Endodermal cell (in vitro differentiated cells): ENCODE measurements around the gene CAMK2D. TPM values are rescaled to one million over a fixed set of nuclear protein-coding genes. Genes with fewer than 3 reads are reported as not detected.

Experiments used
- DNase-seq: peaks from one replicate; pipeline ENCODE4 v3.0.0-alpha.2; 2017
- H3K27ac ChIP-seq: 2 replicates; pipeline ENCODE4 v1.5.1; 2013; ENCODE audit warnings: mild to moderate bottlenecking, low read depth, low read length, moderate library complexity
- H3K27me3 ChIP-seq: 2 replicates; pipeline ENCODE4 v1.6.1; 2013; ENCODE audit warnings: mild to moderate bottlenecking, low read length, moderate library complexity; ENCODE audit not compliant: insufficient read depth, control insufficient read depth, poor library complexity, severe bottlenecking
- H3K36me3 ChIP-seq: 2 replicates; pipeline ENCODE4 v1.7.0; 2013; ENCODE audit warnings: mild to moderate bottlenecking, low read length, moderate library complexity; ENCODE audit not compliant: control insufficient read depth, insufficient read depth
- H3K4me1 ChIP-seq: one replicate; pipeline ENCODE4 v1.7.0; 2013; ENCODE audit warnings: low read length; ENCODE audit not compliant: control insufficient read depth, insufficient read depth
- H3K4me3 ChIP-seq: 2 replicates; pipeline ENCODE4 v1.5.1; 2013; ENCODE audit warnings: mild to moderate bottlenecking, low read length, moderate library complexity
- H3K9ac ChIP-seq: 2 replicates; pipeline ENCODE4 v1.6.1; 2013; ENCODE audit warnings: mild to moderate bottlenecking, low read length, moderate library complexity; ENCODE audit not compliant: poor library complexity, severe bottlenecking; ENCODE audit errors: extremely low read depth
- H3K9me3 ChIP-seq: 2 replicates; pipeline ENCODE4 v1.6.1; 2013; ENCODE audit warnings: mild to moderate bottlenecking, low read length, moderate library complexity; ENCODE audit not compliant: control insufficient read depth
- H3K27ac Mint-ChIP-seq: 2 replicates; pipeline ENCODE4 v1.8.0; 2020; ENCODE audit warnings: mixed read lengths
- H3K27me3 Mint-ChIP-seq: 2 replicates; pipeline ENCODE4 v1.8.0; 2021; ENCODE audit warnings: mild to moderate bottlenecking, mixed read lengths; ENCODE audit not compliant: insufficient read depth
- H3K36me3 Mint-ChIP-seq: 2 replicates; pipeline ENCODE4 v1.8.0; 2020; ENCODE audit warnings: low read depth, mixed read lengths
- H3K4me1 Mint-ChIP-seq: 2 replicates; pipeline ENCODE4 v1.8.0; 2020; ENCODE audit warnings: mixed read lengths
- H3K4me3 Mint-ChIP-seq: 2 replicates; pipeline ENCODE4 v1.8.0; 2020; ENCODE audit warnings: mild to moderate bottlenecking, moderate library complexity, mixed read lengths
- H3K9me3 Mint-ChIP-seq: 2 replicates; pipeline ENCODE4 v1.8.0; 2020; ENCODE audit warnings: mild to moderate bottlenecking, mixed read lengths
- CTCF ChIP-seq: fragments of 200-600 bp; sonication (generic); conservative IDR thresholded peaks from 2 replicates; pipeline ENCODE4 v1.5.0; 2021; ENCODE audit warnings: antibody characterized with exemption, mild to moderate bottlenecking
- WGBS, 2 experiments: methylation state at CpG; one replicate each; pipeline versions ENCODE4 v1.1.5 to v1.1.7; 2013; ENCODE audit warnings: missing lambda C conversion rate in 2 of 2, mixed read lengths in 1 of 2; ENCODE audit not compliant: insufficient coverage in 1 of 2, insufficient read length in 1 of 2; 5-methylcytosine and 5-hydroxymethylcytosine counted together
- total RNA-seq, 2 donors: library from RNA; stranded (reverse); fragmentation: NEBNext Ultra II Directional in 1 of 2; extraction: Animal tissue kit (Norgen Biotek cat#: 25700) in 1 of 2; gene quantifications; 2 replicates in 1 of 2; 3 replicates in 1 of 2; pipeline ENCODE4 v1.2.1, GENCODE V29; 2021

The CAMK2D gene
- total RNA-seq, 2 donors from 2014 or later, result 91.1 to 120 TPM

- Mint-ChIP-seq H3K9me3 (no peaks in the 10 kb centered on the region), H3K27me3 (no peaks in the 10 kb centered on the region), H3K27ac (peak overlapping the region; percentile 56), H3K36me3 (peaks cover 24% of the 10 kb centered on the region), H3K4me1 (peaks cover 47% of the 10 kb centered on the region), H3K4me3 (no peak overlapping the region)
- no peak for TF ChIP-seq CTCF
- Histone ChIP-seq H3K4me1 (peaks cover 29% of the 10 kb centered on the region), H3K27ac (no peak overlapping the region), H3K9ac (no peak overlapping the region), H3K36me3 (peaks cover 52% of the 10 kb centered on the region), H3K9me3 (no peaks in the 10 kb centered on the region), H3K27me3 (no peaks in the 10 kb centered on the region), H3K4me3 (no peak overlapping the region)
- 78 to 90% methylated on average over 2 of the region's 2 CpGs for WGBS, 2 experiments
- no peak for DNase-seq
Observed at GRCh38 chr4:113455061-113455460, 306.5 kb downstream of the CAMK2D start.

- Histone ChIP-seq H3K9me3 (no peaks in the 10 kb centered on the region), H3K27me3 (no peaks in the 10 kb centered on the region), H3K36me3 (peaks cover 34% of the 10 kb centered on the region), H3K9ac (peak overlapping the region; percentile 37), H3K4me3 (peak overlapping the region; percentile 59), H3K27ac (peak overlapping the region; percentile 15), H3K4me1 (peaks cover 29% of the 10 kb centered on the region)
- no peak for TF ChIP-seq CTCF
- Mint-ChIP-seq H3K4me3 (peak overlapping the region; percentile 37), H3K36me3 (peaks cover 12% of the 10 kb centered on the region), H3K27me3 (no peaks in the 10 kb centered on the region), H3K27ac (peak overlapping the region; percentile 97), H3K9me3 (no peaks in the 10 kb centered on the region), H3K4me1 (peaks cover 47% of the 10 kb centered on the region)
- 0 to 4% methylated on average over 2 to 4 of the region's 4 CpGs for WGBS, 2 experiments
- peak; percentile 84 for DNase-seq
Observed at GRCh38 chr4:113452868-113453620, 308.5 kb downstream of the CAMK2D start.

GRCh38 chr4:113452152-113452551 lies 309.4 kb downstream of the CAMK2D start:
- no peaks in the 10 kb centered on the region for H3K27me3 ChIP-seq
- peaks cover 25% of the 10 kb centered on the region for H3K36me3 ChIP-seq
- Mint-ChIP-seq H3K36me3 (peaks cover 4% of the 10 kb centered on the region), H3K4me3 (no peak overlapping the region), H3K27me3 (no peaks in the 10 kb centered on the region), H3K27ac (no peak overlapping the region), H3K9me3 (no peaks in the 10 kb centered on the region), H3K4me1 (peaks cover 45% of the 10 kb centered on the region)
- H3K9me3 ChIP-seq, result no peaks in the 10 kb centered on the region
- no peak for TF ChIP-seq CTCF
- H3K4me3 ChIP-seq, result no peak overlapping the region
- 78 to 100% methylated on average over 1 of the region's 1 CpG for WGBS, 2 experiments
- no peak for DNase-seq
- no peak overlapping the region for H3K9ac ChIP-seq
- no peak overlapping the region for H3K27ac ChIP-seq
- H3K4me1 ChIP-seq, result peaks cover 29% of the 10 kb centered on the region
